ENCODE data around the gene VEZF1. TPM values are rescaled to one million over a fixed set of nuclear protein-coding genes. Genes with fewer than 3 reads are reported as not detected.
A peak's percentile ranks its signal among the peaks of the same experiment; 100 is the strongest.

The VEZF1 gene
- total and polyA plus RNA-seq, 10 donors = 10.0 to 59.9 (median 50.8) TPM

DNA sequence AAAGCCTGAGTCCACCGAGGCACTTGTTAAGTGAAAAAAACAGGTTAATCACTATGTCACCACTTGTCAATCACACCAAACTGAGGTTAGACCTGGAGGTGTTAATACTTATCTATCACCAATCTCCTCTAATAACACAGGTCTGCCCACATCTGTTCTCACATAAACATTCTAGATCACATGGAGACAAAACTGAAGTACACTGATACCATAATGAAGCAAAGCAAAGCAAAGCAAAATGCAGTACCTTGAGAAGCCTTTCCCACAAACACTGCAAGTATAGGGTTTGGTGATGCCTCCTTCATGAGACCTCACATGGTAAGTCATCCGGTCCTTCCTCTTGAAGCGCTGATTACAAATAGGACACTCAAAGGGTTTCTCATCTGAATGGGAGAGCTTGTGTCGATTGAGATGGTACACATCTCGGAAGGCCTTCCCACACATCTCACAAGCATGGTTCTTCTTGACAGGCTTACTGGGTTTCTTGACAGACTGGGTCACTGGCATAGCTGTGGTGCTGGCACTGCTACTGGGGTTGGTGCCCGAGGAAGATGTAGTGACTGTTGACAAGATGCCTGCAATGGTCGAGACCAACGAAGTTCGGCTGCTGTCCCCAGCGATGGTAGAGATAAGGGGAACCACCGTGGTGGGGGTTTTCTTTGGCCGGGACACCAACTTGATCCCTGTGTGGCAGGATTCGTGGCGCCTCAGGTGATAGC is 5.4 kb downstream of the VEZF1 start:
- no peak for DNase-seq
- peak overlapping the region in 1 of 8 donors; percentile 7 for H3K4me3 ChIP-seq
- intact Hi-C loops (cut with DNase I; ENCODE audit: low total_unique reads) = no loop called here
- no peak for TF ChIP-seq CTCF (IDR thresholded peaks at IDR 0.05 in 8 of 11, conservative IDR thresholded peaks at IDR 0.05 in 3 of 11)
- no peak for TF ChIP-seq POLR2A (IDR thresholded peaks at IDR 0.05)
- TF ChIP-seq POLR2AphosphoS5 (IDR thresholded peaks at IDR 0.05) = no peak
- 85 to 92% (median 88%) methylated on average over 14 of the region's 14 CpGs for WGBS, 5 donors
- peaks cover 36 to 80% (median 59%) of the 10 kb centered on the region in 6 donors for H3K4me1 ChIP-seq
- H3K36me3 ChIP-seq = peaks cover 5 to 59% (median 41%) of the 10 kb centered on the region in 6 donors
- no peaks in the 10 kb centered on the region for H3K9me3 ChIP-seq
- H3K27me3 ChIP-seq (replicated peaks in 1 of 7) = no peaks in the 10 kb centered on the region
- H3K27ac ChIP-seq = no peak overlapping the region

GRCh38 chr17:57980522-57980921 is 7.5 kb downstream of the VEZF1 start:
- H3K4me3 ChIP-seq = no peak overlapping the region
- no peaks in the 10 kb centered on the region for H3K27me3 ChIP-seq (replicated peaks in 1 of 7)
- H3K27ac ChIP-seq = no peak overlapping the region
- no peak for TF ChIP-seq POLR2AphosphoS5 (IDR thresholded peaks at IDR 0.05)
- no peak for TF ChIP-seq CTCF (IDR thresholded peaks at IDR 0.05 in 8 of 11, conservative IDR thresholded peaks at IDR 0.05 in 3 of 11)
- intact Hi-C loops (cut with DNase I; ENCODE audit: low total_unique reads) = no loop called here
- H3K4me1 ChIP-seq = peaks cover 24 to 62% (median 44%) of the 10 kb centered on the region in 6 donors
- no peak for DNase-seq
- WGBS, 5 donors = 89 to 95% (median 93%) methylated on average over 4 of the region's 4 CpGs
- H3K9me3 ChIP-seq = no peaks in the 10 kb centered on the region
- H3K36me3 ChIP-seq = peaks cover 7 to 80% (median 62%) of the 10 kb centered on the region in 6 donors

- intact Hi-C loops (cut with DNase I; ENCODE audit: low total_unique reads) = no loop called here
- Histone ChIP-seq H3K4me3 (no peak overlapping the region), H3K27ac (no peak overlapping the region), H3K9me3 (no peaks in the 10 kb centered on the region), H3K4me1 (peaks cover 11 to 48% (median 30%) of the 10 kb centered on the region in 6 donors), H3K36me3 (peaks cover 7 to 94% (median 75%) of the 10 kb centered on the region in 6 donors), H3K27me3 (replicated peaks in 1 of 7) (no peaks in the 10 kb centered on the region)
- DNase-seq = no peak
- 79 to 94% (median 89%) methylated on average over 1 of the region's 1 CpG for WGBS, 5 donors
- no peak for TF ChIP-seq POLR2A (IDR thresholded peaks at IDR 0.05)
- TF ChIP-seq CTCF (IDR thresholded peaks at IDR 0.05 in 8 of 11, conservative IDR thresholded peaks at IDR 0.05 in 3 of 11) = no peak
- TF ChIP-seq POLR2AphosphoS5 (IDR thresholded peaks at IDR 0.05) = no peak
Observed at GRCh38 chr17:57979076-57979475, 9.0 kb downstream of the VEZF1 start.

- intact Hi-C loops (cut with DNase I; ENCODE audit: low total_unique reads) = no loop called here
- TF ChIP-seq POLR2AphosphoS5 (IDR thresholded peaks at IDR 0.05) (no peak), POLR2A (IDR thresholded peaks at IDR 0.05) (no peak)
- Histone ChIP-seq H3K9me3 (no peaks in the 10 kb centered on the region), H3K27ac (no peak overlapping the region), H3K4me3 (no peak overlapping the region), H3K27me3 (replicated peaks in 1 of 7) (no peaks in the 10 kb centered on the region), H3K36me3 (peaks cover 7 to 100% (median 82%) of the 10 kb centered on the region in 6 donors), H3K4me1 (peaks cover 0 to 36% (median 9%) of the 10 kb centered on the region in 6 donors)
- 87 to 98% (median 95%) methylated on average over 3 of the region's 3 CpGs for WGBS, 5 donors
- no peak for DNase-seq
Observed at GRCh38 chr17:57976594-57976993, 11.5 kb downstream of the VEZF1 start.

Measured in spleen (tissue), 11 donors.